ENCODE results near the gene PIKFYVE. TPM values are rescaled to one million over a fixed set of nuclear protein-coding genes. Genes with fewer than 3 reads are reported as not detected.

Gene PIKFYVE
- total RNA-seq, 1 experiment from 2014 or later = 34.8 TPM

GRCh38 chr2:208248601-208249000, 17.5 kb upstream of the PIKFYVE start:
- no TSS peak for BruUV-seq (replicated peaks)
- H3K4me1 ChIP-seq (ENCODE audit: control insufficient read depth, insufficient read depth, low read length) = peaks cover 8% of the 10 kb centered on the region
- in situ Hi-C loops (cut with HindIII; ENCODE audit: low pct_unique_long_range_greater_than_20kb, low sequenced_read_pairs) (no loop called here), intact Hi-C loops (cut with micrococcal nuclease; ENCODE audit: unreplicated experiment) (no loop called here)
- DNase-seq (ENCODE audit: low read depth, low spot score) (no peak), ATAC-seq (no peak)
- H3K4me3 ChIP-seq (ENCODE audit: low read depth in 2 of 2, low read length in 2 of 2) = no peak overlapping the region
- no peaks in the 10 kb centered on the region for H3K27me3 ChIP-seq (ENCODE audit: control insufficient read depth, insufficient read depth, low read length)
- ChIA-PET CTCF (no interaction called here), POLR2A (interaction anchor here (0.6 kb wide), 1 partner anchor 20 kb away, joined by 4 read pairs; no protein-coding TSS in a partner anchor)
- TF ChIP-seq CTCF (IDR thresholded peaks at IDR 0.05) (no peak), REST (IDR thresholded peaks at IDR 0.05; ENCODE audit: insufficient read depth in 1 of 2, low read depth in 2 of 2, low read length in 1 of 2) (no peak), SIN3A (IDR thresholded peaks at IDR 0.05; ENCODE audit: borderline replicate concordance, insufficient read depth, low read depth, low read length) (no peak), TCF7L2 (IDR thresholded peaks at IDR 0.05; ENCODE audit: low read depth, low read length) (no peak), POLR2AphosphoS5 (IDR thresholded peaks at IDR 0.05; ENCODE audit: low read depth, low read length) (no peak)
- no peak overlapping the region for H3K27ac ChIP-seq (ENCODE audit: low read length)
- H3K36me3 ChIP-seq (ENCODE audit: control insufficient read depth, insufficient read depth, low read length) = peaks cover 18% of the 10 kb centered on the region
- H3K9me3 ChIP-seq (ENCODE audit: control insufficient read depth, insufficient read depth, low read depth, low read length) = no peaks in the 10 kb centered on the region

GRCh38 chr2:208249296-208249695, 16.8 kb upstream of the PIKFYVE start:
- peaks cover 11% of the 10 kb centered on the region for H3K4me1 ChIP-seq (ENCODE audit: control insufficient read depth, insufficient read depth, low read length)
- intact Hi-C loops (cut with micrococcal nuclease; ENCODE audit: unreplicated experiment) = no loop called here
- ChIA-PET CTCF (no interaction called here), POLR2A (no interaction called here)
- no peak for DNase-seq (ENCODE audit: low read depth, low spot score)
- no peak for ATAC-seq
- H3K36me3 ChIP-seq (ENCODE audit: control insufficient read depth, insufficient read depth, low read length) = peaks cover 18% of the 10 kb centered on the region
- no peak overlapping the region for H3K27ac ChIP-seq (ENCODE audit: low read length)
- in situ Hi-C loops (cut with HindIII; ENCODE audit: low pct_unique_long_range_greater_than_20kb, low sequenced_read_pairs) = no loop called here
- H3K27me3 ChIP-seq (ENCODE audit: control insufficient read depth, insufficient read depth, low read length) = no peaks in the 10 kb centered on the region
- BruUV-seq (replicated peaks) = no TSS peak
- no peak overlapping the region for H3K4me3 ChIP-seq (ENCODE audit: low read depth in 2 of 2, low read length in 2 of 2)
- no peak for TF ChIP-seq CTCF (IDR thresholded peaks at IDR 0.05)
- TF ChIP-seq SIN3A (IDR thresholded peaks at IDR 0.05; ENCODE audit: borderline replicate concordance, insufficient read depth, low read depth, low read length) = no peak
- no peak for TF ChIP-seq REST (IDR thresholded peaks at IDR 0.05; ENCODE audit: insufficient read depth in 1 of 2, low read depth in 2 of 2, low read length in 1 of 2)
- no peak for TF ChIP-seq TCF7L2 (IDR thresholded peaks at IDR 0.05; ENCODE audit: low read depth, low read length)
- TF ChIP-seq POLR2AphosphoS5 (IDR thresholded peaks at IDR 0.05; ENCODE audit: low read depth, low read length) = no peak
- H3K9me3 ChIP-seq (ENCODE audit: control insufficient read depth, insufficient read depth, low read depth, low read length) = no peaks in the 10 kb centered on the region
